Vagina (tissue), 2 donors: ENCODE measurements around the gene UPK3BL1. TPM values are rescaled to one million over a fixed set of nuclear protein-coding genes. Genes with fewer than 3 reads are reported as not detected.
"Not testable (repeated sequence)": the region's sequence is repeated elsewhere in the genome, so short reads cannot be mapped to it uniquely, and the experiment has no call there.

Experiments
- DNase-seq, 2 donors: peaks; one replicate each; pipeline ENCODE4 v3.0.0-alpha.2; 2017; ENCODE audit errors: extremely low spot score in 2 of 2
- H3K27ac ChIP-seq: fragments of 200-600 bp; sonication (generic); one replicate; pipeline ENCODE4 v1.5.1; 2019
- H3K27me3 ChIP-seq: fragments of 200-600 bp; sonication (generic); one replicate; pipeline ENCODE4 v1.5.1; 2019
- H3K36me3 ChIP-seq, 2 donors: fragments of 200-600 bp; sonication (generic); one replicate each; pipeline ENCODE4 v1.5.1; 2017 to 2019
- H3K4me1 ChIP-seq: fragments of 200-600 bp; sonication (generic); one replicate; pipeline ENCODE4 v1.5.1; 2019
- H3K4me3 ChIP-seq, 2 donors: fragments of 200-600 bp; sonication (generic); 1 replicate in 1 of 2; 2 replicates in 1 of 2; pipeline ENCODE4 v1.5.1; 2016 to 2019
- H3K9me3 ChIP-seq: fragments of 200-600 bp; sonication (generic); one replicate; pipeline ENCODE4 v1.5.1; 2019
- intact Hi-C: fragments of 100-400 bp; cut with DNase I; formaldehyde crosslinking; loops from one replicate; pipeline ENCODE4 v1.15.1; 2023
- total RNA-seq: library from RNA; depleted of rRNA; stranded (reverse); fragments of >200 nt; gene quantifications from one replicate; pipeline ENCODE4 v1.2.3, GENCODE V29; 2016

Gene UPK3BL1
- total RNA-seq, 1 donor from 2014 or later = 83.7 TPM

DNA sequence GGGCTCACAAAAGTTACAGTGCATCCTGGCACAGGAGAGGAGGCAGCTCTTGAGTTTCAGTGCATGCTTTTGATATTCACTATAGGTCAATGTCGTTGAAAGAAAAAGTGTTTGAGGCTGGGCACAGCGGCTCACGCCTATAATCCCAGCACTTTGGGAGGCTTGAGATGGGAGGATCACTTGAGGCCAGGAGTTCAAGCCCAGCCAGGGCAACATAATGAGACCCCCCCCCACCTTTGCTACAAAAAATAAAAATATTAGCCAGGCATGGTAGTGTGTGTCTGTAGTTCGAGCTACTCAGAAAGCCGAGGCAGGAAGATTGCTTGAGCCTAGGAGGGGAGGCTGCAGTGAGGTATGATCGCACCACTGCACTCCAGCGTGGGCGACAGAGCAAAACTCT is 24.5 kb downstream of the UPK3BL1 start:
- H3K4me1 ChIP-seq, H3K27ac ChIP-seq, H3K27me3 ChIP-seq, H3K9me3 ChIP-seq, H3K4me3 ChIP-seq, intact Hi-C loops, H3K36me3 ChIP-seq: not testable (repeated sequence)
- DNase-seq = peak; percentile 16 to 67

DNA sequence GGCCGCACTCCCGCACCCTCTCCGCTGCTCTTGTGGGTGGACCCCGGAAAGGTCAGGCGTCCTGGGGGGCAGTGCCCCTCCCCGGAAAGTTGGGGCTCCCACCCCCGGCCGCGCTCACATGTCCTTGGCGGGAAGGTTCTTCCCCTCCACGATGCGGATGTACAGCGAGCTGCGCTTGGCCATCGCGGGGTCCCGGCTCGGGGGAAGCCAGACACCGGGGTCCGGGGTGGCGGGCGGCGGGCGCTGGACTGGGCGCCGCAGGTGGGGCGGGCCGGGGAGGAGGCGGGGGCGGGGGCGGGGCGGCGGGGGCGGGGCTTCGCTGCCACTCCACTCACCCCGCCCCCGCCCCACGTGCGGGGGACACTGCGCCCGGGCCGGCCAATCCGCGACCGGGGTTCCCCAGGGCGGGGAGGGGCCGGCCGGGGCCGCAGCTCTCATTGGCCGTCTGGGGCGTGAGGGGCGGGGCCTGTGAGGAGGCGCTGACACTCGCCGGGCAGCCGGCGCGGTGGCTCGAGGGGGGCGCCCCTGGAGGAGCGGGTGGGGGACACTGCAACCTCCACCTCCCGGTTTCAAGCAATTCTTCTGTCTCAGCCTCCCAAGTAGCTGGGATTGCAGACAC is 26.0 kb downstream of the UPK3BL1 start, which contains the start of gene RASA4:
RASA4 (minus strand) TSS at position 250 of the 619 bp plus-strand sequence; CDS start at position 183, 67 bp downstream.
- H3K36me3 ChIP-seq, H3K9me3 ChIP-seq, H3K4me1 ChIP-seq, H3K27me3 ChIP-seq, intact Hi-C loops: not testable (repeated sequence)
- H3K27ac ChIP-seq = peak within 1 kb of the TSS; percentile 74
- peak; percentile 52 to 77 for DNase-seq
- H3K4me3 ChIP-seq = peak within 1 kb of the TSS; percentile 47 to 52

DNA sequence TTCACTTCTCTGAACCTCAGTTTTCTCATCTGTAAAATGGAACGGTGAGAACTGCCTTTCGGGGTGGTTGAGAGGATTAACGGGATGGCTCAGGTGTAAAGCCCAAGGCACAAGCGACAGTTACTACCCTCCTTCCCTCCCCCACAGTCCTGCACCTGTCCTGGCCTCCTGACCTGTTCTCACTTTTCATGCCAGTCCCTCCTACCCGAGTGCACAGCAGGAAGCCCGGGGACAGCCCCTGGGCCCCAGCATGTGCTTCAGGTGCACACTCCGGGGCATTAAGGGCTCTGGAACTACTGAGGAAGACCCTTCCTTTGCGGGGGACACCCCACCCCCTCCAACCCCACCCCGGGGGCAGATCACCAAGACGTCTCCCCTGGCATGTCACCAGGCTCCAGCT is 26.7 kb downstream of the UPK3BL1 start:
- DNase-seq, H3K27me3 ChIP-seq, H3K4me3 ChIP-seq, H3K36me3 ChIP-seq, intact Hi-C loops, H3K27ac ChIP-seq, H3K4me1 ChIP-seq, H3K9me3 ChIP-seq: not testable (repeated sequence)

DNA sequence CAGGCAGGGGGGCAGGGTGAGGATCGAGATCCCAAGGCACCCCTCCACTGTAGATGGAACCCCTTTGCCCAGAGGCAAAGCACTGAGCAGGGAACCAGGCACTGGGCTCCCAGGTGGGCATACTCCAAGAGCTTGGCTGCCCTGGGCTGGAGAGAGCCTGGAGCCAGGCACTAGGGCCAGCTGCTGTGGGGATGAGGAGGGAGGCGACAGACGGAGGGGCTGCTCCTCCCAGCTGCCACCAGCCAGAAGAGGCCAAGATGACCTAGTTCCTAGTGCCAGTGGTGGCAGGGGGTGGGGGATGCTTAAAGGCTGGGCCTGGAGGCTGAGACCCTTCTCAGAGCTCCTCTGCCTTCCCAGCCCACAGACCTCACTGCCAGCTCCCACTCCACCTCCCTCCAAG is 27.7 kb downstream of the UPK3BL1 start:
- H3K36me3 ChIP-seq, H3K9me3 ChIP-seq, H3K4me3 ChIP-seq, intact Hi-C loops, DNase-seq, H3K27ac ChIP-seq, H3K27me3 ChIP-seq, H3K4me1 ChIP-seq: not testable (repeated sequence)

DNA sequence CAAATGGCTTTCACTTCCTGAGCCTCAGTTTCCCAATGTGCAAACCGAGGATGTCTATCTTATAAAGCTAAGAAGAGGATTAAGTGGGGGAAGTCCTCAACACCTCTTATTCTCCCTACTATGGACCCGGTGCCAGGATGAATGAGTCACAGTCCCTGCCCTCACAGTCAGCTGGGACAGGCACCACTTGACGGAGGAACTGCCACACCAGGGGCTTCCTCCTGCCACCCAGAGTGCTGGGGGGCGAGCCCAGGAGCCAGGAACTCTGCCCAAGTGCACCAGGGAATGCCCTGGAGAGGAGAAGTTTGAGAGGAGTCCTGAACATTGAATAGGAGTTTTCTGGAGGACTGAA is 28.3 kb downstream of the UPK3BL1 start:
- H3K27ac ChIP-seq, H3K4me3 ChIP-seq, H3K36me3 ChIP-seq, DNase-seq, intact Hi-C loops, H3K9me3 ChIP-seq, H3K27me3 ChIP-seq, H3K4me1 ChIP-seq: not testable (repeated sequence)

DNA sequence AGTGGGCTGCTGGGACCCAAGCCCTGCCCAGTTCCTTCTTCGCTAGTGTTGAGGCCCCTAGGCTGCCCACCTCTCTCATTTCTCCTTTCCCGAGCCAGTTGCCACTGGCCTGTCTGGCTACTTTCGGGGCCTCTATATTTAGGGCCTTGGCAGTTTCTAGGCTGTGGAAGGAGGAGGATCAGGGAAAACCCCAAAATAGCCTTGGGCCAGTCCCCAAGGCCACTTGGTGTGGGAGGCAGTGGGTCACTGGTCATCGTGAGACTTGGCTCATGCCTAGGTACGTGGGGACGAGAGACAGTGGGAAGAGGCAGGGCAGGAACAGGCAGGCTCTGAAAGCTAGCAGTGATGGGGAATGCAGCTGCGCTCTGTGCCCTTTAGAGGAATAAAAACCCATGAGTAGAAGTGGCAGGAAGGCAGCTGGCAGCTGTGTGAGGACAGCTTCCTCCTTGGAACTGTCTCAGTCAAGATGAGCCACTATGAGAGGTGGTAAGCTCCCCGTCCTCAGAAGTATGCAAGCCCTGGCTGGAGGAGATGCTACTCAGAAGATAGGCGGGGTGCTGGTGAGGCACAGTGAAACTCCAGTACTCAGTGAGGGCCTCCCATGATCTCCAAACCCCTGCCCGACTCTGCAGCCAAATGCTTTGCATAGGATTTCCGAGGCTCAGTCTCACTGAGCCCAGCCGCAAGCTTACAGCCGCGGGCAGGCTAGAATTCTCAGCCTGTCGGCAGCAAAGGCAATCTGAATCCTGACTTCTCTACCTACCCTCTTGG is 28.8 kb downstream of the UPK3BL1 start:
- H3K4me1 ChIP-seq, H3K36me3 ChIP-seq, H3K9me3 ChIP-seq, H3K4me3 ChIP-seq, DNase-seq, H3K27me3 ChIP-seq, intact Hi-C loops: not testable (repeated sequence)
- peak overlapping the region; percentile 33 for H3K27ac ChIP-seq

DNA sequence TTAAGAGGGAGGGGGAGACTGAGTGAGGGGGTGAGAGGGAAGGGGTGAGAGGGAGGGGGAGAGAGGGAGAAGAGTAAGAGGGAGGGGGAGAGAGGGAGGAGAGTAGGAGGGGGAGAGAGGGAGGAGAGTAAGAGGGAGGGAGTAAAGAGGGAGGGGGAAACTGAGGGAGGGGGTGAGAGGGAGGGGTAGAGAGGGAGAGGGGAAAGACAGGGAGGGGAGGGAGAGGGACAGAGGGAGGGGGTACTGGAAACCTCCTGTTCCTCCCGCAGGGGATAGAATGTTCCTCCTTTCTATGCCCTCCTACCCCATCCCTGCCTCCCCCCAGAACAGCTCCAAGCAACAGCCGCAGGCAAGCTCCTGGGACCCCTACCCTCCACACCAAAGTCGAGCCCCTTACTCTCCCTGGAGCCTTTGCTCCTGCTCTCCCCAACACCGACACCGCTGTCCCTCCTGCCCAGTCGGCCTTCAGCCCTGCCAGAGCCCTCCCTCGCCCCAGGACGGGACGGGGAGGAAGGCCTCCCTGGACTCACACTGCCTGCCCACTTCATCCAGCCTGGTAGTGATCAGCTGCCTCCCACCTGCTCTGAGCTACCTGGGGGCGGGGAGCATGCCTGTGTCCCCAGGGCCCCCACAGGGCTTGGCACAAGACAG is 30.8 kb downstream of the UPK3BL1 start:
- peak overlapping the region; percentile 73 for H3K27ac ChIP-seq
- intact Hi-C loops, H3K27me3 ChIP-seq, H3K36me3 ChIP-seq, H3K4me1 ChIP-seq, H3K4me3 ChIP-seq, H3K9me3 ChIP-seq: not testable (repeated sequence)
- DNase-seq = peak; percentile 64 to 74

DNA sequence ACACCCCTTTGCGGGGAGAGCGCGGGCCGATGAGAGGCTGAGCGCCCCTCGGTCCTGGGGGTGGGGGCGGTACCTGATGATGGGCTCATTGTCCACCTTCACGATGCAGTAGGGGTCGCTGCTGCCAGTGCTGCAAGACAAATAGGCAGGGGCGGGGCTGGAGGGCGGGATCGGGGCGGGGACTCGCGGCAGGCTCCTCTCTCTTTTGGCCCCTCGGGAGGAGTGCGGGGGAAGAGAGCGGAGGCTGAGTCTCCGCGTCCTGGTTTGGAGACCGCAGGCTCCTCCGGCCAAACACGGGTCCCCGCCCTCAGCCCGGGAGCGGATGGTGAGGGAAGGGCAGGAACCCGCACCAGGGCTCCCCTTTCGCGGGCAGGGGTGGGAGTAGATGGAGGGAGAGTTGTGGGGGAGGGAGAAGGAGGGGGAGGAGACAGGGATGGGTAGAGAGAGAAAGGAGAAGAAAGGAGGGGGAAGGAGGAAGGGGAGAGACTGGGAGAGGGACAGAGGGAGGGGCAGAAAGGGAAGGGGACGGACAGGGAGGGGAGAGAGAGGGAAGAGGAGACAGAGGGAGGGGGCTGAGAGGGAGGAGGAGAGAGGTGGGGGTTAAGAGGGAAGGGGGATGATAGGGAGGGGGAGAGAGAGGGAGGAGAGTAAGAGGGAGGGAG is 31.4 kb downstream of the UPK3BL1 start:
- H3K36me3 ChIP-seq, H3K9me3 ChIP-seq, DNase-seq, H3K4me1 ChIP-seq, H3K27me3 ChIP-seq, H3K4me3 ChIP-seq, intact Hi-C loops, H3K27ac ChIP-seq: not testable (repeated sequence)

DNA sequence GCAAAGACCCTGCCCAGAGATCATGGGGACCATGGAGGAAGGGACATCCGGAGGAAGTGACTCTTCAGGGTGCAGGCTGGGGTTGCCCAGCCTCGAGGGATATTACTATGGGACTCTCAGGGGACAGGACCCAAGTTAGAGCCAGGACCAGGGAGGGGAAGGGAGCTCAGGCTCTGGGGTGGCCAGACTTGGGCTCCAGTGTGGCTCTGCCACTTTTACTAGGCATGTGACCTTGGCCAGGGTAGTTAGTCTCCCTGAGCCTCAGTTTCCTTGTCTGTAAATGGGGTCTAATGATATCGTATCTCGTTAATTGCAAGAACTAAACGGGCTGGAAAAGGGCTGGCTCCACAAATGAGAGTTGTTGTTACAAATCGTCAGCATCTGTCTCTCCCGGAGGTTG is 32.1 kb downstream of the UPK3BL1 start:
- H3K4me1 ChIP-seq, H3K27ac ChIP-seq, H3K27me3 ChIP-seq, H3K9me3 ChIP-seq, DNase-seq, H3K36me3 ChIP-seq, intact Hi-C loops, H3K4me3 ChIP-seq: not testable (repeated sequence)

DNA sequence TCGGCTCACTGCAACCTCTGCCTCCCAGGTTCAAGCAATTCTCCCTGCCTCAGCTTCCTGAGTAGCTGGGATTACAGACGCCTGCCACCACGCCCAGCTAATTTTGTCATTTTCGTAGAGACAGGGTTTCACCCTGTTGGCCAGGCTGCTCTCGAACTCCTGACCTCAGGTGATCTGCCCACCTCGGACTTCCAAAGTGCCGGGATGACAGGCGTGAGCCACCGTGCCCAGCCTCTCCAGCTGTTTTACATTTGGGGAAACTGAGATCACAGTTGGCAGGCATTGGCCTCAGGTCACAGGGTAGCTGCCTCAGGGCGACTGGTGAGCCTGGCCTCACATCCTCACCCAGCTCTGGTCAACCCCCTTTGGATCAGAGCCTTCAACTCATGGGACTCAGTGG is 32.9 kb downstream of the UPK3BL1 start:
- H3K4me1 ChIP-seq, H3K4me3 ChIP-seq, H3K36me3 ChIP-seq, H3K9me3 ChIP-seq, DNase-seq, H3K27ac ChIP-seq, intact Hi-C loops, H3K27me3 ChIP-seq: not testable (repeated sequence)

DNA sequence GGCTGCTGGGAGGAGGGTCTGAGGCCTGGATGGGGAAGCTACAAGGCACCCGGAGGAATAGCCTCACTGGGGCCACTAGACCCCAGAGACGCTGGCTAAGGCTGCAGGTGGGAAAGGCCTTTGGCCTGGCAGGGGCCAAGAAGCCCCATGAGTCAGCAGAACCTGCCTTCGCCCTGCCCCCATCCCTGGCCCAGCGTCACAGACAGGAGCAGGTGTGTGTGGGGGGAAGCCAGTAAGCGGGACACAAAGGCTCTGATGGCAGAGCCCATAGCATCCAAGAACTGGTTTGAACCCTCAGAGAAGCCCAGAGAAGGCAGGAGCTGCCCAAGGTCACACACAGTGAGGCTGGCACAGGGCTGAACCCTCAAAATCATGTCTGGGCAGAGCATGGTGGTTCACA is 35.7 kb downstream of the UPK3BL1 start:
- intact Hi-C loops, H3K4me3 ChIP-seq, H3K27me3 ChIP-seq, H3K27ac ChIP-seq, H3K9me3 ChIP-seq, H3K4me1 ChIP-seq, DNase-seq, H3K36me3 ChIP-seq: not testable (repeated sequence)

DNA sequence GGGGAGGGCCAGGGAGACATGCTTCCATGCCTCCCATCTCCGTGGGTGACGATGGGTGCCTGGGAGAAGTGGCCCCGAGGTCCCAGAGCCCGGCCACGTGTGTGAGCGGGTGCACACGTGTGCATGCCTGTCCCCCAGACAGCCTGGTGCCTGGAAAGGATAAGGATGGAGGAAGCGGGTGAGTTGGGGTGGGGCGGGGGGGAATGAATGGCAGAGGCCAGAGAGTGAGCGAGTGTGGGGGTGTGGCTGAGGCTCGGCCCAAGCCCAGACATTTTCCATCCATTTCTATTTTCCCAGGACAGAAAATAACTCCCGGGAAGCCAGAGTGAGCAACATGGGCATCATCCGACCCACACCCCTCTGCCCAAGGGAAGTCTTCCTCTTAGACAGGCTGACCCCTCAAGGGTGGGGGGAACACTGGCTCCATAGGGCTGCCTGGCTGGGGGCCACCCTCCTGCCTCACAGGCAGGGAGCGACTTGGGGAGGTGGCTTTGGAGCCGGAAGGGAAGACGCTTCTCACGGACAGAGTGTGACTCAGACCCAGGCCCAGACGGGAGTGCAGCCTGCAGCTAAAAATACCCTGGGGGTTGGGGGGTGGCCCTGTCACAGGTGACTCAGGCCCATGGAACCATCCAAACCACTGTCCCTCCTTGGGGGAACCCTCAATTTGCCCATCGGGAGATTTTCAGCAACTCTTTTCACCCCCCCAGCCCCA is 38.0 kb downstream of the UPK3BL1 start:
- H3K27ac ChIP-seq, DNase-seq, H3K4me3 ChIP-seq, H3K27me3 ChIP-seq, H3K4me1 ChIP-seq, H3K9me3 ChIP-seq, intact Hi-C loops, H3K36me3 ChIP-seq: not testable (repeated sequence)

DNA sequence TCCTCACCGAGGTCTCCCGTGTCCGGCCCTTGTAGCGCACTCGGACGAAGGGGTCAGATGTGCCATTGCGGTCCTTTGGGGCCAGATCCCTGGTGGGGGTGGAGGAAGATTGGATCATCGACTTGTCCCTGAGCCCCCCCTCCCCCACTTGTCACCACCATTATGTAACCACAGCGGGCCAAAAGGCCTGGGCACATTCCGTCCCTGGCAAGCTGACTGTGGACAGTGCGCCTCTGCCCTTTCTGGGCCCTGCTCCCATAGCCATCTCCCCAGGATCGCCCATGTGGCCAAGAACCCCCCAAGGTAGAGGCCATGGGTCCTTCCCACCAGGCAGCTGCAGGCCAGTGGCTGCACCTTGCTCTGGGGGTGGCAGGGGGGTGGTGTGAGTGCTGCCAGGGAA is 40.3 kb downstream of the UPK3BL1 start:
- H3K4me3 ChIP-seq, H3K27ac ChIP-seq, H3K9me3 ChIP-seq, H3K27me3 ChIP-seq, H3K36me3 ChIP-seq, DNase-seq, intact Hi-C loops, H3K4me1 ChIP-seq: not testable (repeated sequence)
